ENCODE results near the gene BDNF.

BDNF gene

GRCh38 chr11:27707676-27708075, 7.4 kb upstream of the BDNF start:
- in situ Hi-C loops (cut with MboI; ENCODE audit: low sequenced_read_pairs): no loop called here

DNA sequence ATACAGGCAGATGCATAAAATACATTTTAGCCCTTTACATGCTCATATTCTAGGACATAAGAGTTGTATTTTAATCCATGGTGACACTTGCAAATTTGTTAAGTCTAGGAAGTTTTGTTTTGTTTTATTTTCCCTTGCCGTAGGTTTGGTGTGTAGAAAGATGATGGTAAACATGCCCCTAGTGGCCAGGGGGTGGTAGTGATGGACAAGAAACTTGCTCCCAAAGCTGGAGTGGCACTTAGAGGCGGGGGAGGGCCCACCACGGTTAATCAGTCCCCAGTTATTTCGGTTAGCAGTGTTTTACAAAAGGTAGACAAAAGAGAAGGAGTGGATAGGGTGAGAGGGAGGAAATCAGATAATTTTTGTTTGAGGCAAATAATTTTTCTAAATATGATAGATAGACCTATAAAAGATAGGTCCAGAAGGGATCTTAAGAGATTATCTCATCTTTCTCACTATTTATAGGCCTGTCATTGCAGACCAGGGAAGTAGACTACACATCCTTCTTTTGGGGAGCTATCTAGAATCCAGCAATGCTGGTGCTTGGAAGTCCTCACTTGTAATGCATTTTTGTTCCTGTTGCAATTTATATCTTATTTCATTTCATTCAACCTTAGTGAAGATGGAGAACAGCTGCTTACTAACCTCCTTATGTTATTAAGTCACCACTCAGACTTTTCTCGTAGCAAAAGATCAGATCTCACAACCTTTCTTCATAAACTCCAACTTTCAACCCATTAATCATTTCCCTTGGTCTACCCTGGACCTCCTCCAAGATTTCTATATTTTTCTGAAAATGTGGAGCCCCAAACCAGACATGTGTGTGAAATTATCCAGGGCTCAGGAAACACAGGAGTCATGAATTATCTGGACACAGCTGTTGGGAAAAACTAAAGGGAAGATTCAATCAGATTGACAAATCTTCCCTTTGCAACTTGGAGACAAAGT, 5.9 kb upstream of the BDNF start:
- in situ Hi-C loops (cut with MboI; ENCODE audit: low sequenced_read_pairs): no loop called here

DNA sequence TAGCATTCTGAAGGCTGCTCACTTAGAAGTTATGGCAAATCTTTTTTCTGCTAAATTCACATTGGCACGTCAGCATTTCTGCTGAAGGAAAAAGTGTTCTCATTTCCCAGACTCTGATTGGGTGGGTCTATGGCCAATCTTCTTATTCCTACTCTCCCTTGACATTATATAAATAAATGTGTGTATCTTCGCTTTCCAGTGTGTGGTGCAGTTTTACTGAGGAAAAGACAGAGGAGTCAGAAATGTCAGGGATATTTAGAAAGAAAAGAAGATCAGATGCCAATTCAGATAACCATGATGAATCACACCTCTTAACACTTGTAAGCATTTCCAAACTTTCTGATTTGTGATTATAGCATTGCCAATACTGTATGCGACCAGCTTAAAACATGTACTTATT, 3.2 kb upstream of the BDNF start:
- in situ Hi-C loops (cut with MboI; ENCODE audit: low sequenced_read_pairs): no loop called here

DNA sequence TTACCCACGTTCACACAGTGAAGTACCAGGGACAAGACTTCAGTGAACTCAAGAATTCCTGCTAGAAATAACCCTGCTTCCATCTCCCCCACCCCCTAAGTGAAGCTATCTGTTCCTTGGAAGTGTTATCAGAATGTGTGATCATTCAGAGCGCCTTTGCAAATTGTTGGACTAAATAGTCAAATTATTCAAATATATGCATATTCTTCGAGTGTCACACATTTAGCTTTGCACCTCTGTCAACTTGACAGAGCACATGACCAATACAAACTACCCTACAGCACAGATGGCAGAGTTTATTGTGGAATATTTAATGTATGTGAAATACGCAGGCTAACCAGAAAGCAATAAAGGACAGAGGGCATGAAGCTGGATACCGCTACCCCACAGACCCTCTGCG, 2.6 kb upstream of the BDNF start:
- in situ Hi-C loops (cut with MboI; ENCODE audit: low sequenced_read_pairs): no loop called here

- in situ Hi-C loops (cut with MboI; ENCODE audit: low sequenced_read_pairs): no loop called here
Observed at GRCh38 chr11:27701355-27702105, 1.3 kb upstream of the BDNF start.

- in situ Hi-C loops (cut with MboI; ENCODE audit: low sequenced_read_pairs): no loop called here
Observed at GRCh38 chr11:27699926-27700350, 317 bp downstream of the BDNF start.

- in situ Hi-C loops (cut with MboI; ENCODE audit: low sequenced_read_pairs): no loop called here
Observed at GRCh38 chr11:27699242-27699925, 871 bp downstream of the BDNF start.

DNA sequence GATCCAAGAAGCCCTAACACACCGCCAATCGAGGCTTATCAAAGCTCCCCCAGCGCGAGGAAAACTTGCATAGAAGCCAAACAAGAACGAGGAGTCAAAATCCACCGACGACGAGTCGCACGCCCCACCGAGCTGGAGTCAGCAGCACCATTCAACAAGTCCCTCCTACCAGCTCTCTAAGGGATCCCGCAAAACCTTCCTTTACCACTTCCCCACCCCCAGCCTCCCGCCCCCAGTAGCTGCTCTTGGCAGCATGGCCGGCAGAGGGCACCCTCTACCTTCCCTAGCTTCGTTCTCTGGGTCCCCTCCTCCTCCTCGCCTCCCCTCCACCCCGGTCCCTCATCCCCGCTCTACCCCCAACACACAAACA, 1.4 kb downstream of the BDNF start:
- in situ Hi-C loops (cut with MboI; ENCODE audit: low sequenced_read_pairs): no loop called here

- in situ Hi-C loops (cut with MboI; ENCODE audit: low sequenced_read_pairs): no loop called here
Observed at GRCh38 chr11:27697679-27698275, 2.5 kb downstream of the BDNF start.

- in situ Hi-C loops (cut with MboI; ENCODE audit: low sequenced_read_pairs): no loop called here
Observed at GRCh38 chr11:27696961-27697360, 3.3 kb downstream of the BDNF start.

GRCh38 chr11:27696115-27696514, 4.1 kb downstream of the BDNF start:
- in situ Hi-C loops (cut with MboI; ENCODE audit: low sequenced_read_pairs): no loop called here

DNA sequence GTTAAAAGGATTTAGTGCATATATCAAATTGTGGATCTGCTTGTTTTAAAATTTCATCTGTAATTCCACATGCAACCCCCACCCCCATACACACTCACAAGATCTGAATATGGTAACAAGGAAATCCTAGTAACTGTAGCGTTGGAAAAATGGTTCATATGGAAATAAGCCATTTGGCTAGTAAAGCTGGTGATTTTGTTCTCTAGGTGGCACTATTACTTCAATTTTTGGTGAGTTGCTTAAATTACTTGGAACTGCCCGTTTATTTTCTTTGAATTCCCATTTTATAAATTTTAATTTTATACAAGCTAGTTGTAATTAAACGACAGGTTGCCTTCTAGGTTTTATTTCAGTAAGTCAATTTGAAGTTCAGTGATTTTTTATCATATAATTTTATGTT, 5.3 kb downstream of the BDNF start:
- in situ Hi-C loops (cut with MboI; ENCODE audit: low sequenced_read_pairs): no loop called here

DNA sequence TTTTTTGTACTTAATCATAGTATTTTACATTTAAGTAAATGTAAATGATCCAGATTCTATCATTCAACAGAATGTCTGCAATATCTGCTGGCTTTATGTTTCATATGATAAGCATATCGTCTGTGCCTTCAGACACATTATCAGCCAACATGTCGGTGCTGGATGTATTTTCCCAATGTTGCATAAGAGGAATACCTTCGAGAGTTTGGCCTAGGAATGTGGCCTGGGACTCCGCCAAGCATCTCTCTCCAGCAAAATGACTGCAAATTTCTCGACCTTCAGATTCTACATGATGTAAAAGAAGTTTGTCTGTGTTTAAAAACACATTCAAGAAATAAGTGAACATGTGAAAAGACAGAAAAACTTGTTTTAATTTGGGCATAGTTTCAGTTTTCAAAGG, 6.9 kb downstream of the BDNF start:
- in situ Hi-C loops (cut with MboI; ENCODE audit: low sequenced_read_pairs): no loop called here

DNA sequence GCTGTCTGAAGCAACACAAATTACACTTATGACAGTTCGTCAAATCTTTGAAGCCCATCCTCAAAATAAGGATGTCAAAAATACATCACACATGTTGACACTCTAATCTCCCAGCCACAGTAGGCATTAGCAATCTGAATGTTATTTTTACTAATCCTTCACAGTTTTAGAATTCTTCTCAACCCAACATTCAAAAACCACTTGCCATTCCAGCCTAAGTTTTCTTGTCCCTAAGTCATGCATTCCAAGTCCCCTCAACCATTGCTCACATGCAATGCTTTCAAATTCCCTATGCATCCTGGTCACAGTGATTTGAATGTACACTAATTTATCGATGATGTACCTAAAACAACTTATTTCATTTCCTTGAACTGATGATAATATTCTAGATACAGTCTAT, 7.5 kb downstream of the BDNF start:
- in situ Hi-C loops (cut with MboI; ENCODE audit: low sequenced_read_pairs): no loop called here

DNA sequence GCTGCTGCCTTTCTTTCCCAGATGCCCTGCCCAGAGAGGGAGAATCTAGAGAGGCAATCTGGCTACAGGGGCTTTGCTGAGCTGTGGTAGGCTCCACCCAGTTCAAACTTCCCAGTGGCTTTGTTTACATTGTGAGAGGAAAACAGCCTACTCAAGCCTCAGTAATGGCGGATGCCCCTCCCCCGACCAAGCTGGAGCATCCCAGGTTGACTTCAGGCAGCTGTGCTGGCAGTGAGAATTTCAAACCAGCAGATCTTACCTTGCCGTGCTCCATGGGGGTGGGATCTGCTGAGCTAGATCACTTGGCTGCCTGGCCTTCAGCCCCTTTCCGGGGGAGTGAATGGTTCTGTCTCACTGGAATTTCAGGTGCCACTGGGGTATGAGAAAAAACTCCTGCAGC, 12.2 kb downstream of the BDNF start:
- in situ Hi-C loops (cut with MboI; ENCODE audit: low sequenced_read_pairs): no loop called here

DNA sequence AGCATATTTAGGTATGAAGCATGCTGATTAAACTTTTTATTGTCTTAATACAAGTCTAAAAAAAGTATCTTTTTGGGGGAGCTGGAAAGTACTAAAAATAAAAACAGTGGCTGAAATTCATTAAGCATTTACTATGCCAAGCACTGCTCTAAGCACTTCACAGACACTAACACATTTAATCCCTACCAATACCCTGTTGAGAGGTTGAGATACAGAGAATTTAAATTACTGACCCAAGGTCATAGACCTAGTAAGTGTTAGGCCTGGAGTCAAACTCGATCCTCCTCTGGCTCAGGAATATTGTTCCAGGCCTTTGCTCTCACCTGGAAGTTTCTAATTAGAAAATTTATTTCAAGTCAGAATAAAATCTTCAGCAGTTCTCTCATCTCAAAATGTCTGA, 18.6 kb downstream of the BDNF start:
- in situ Hi-C loops (cut with MboI; ENCODE audit: low sequenced_read_pairs): no loop called here

DNA sequence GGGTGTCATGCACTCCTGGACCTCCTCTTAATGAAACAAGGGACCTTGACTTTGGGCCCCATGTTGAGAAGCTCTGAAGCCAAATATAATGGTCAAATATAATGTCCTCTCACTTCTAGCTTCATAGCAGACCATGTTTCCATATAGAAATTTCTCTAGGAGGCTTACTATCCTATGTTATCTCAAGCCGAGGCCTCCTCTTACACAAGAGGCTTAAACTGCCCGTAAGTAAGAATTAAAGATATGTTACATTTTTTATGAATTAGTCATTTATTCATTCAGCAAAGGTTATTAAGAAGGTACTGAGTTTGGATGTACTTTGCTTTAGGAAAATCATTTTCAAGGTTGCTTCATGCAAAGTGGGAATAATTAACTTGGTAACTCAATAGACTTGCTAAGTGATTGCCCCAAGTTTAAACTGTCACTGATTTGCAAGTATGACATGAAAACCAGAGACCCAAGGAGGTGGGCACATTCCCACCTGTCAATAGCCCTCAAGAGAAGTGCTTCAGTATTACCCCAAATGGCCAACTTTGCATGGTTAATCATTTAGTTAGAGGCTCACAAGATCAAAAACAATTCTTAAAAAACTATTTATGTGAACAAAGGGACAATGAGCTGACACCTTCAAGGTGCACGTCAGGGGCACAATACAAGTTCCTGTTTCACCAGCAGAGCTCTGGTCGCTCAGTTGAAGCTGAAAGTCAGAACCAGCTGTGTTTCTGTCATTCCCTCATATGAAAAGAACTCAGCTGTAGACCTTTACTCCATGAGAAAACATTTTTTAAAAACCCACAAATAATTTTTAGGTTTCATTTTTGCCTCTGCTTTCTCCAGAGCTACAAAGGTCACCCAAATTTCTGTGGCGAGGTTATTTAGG, 20.9 kb downstream of the BDNF start:
- in situ Hi-C loops (cut with MboI; ENCODE audit: low sequenced_read_pairs): no loop called here

DNA sequence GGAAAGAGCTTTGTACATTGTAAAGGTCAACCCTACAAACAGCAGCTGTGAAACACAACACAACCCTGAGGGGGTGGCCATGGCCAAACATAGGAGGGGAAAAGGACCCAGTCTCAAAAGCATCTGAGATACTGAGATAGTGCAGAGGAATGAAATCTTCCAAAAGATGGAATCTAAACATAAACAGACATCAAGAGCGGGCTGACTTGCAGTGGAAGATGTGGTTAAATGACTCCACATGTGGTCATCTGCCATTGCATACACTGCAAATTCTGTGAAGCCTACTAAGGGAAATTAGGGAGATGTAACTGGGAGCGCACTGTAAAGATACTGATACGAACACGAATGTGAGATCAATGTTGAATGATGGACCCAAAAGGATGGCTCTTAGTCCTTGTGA, 22.0 kb downstream of the BDNF start:
- in situ Hi-C loops (cut with MboI; ENCODE audit: low sequenced_read_pairs): no loop called here

DNA sequence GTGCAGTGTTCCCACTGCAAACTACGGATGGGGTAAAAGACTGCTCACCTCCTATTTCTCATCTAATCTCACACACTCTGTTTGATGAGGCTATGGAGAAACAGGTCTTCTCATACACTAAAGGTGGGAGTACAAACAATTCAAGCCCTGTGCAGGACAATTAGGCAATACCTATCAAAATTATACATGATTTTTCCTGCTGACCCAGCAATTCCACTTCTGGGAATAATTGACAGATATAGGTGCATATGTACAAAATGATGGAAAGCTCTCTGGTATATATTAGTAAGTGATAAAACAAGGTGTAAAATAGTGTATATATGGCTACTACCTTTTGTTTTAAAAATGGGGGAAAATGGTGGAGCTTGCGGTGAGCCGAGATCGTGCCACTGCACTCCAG, 23.1 kb downstream of the BDNF start:
- in situ Hi-C loops (cut with MboI; ENCODE audit: low sequenced_read_pairs): no loop called here

DNA sequence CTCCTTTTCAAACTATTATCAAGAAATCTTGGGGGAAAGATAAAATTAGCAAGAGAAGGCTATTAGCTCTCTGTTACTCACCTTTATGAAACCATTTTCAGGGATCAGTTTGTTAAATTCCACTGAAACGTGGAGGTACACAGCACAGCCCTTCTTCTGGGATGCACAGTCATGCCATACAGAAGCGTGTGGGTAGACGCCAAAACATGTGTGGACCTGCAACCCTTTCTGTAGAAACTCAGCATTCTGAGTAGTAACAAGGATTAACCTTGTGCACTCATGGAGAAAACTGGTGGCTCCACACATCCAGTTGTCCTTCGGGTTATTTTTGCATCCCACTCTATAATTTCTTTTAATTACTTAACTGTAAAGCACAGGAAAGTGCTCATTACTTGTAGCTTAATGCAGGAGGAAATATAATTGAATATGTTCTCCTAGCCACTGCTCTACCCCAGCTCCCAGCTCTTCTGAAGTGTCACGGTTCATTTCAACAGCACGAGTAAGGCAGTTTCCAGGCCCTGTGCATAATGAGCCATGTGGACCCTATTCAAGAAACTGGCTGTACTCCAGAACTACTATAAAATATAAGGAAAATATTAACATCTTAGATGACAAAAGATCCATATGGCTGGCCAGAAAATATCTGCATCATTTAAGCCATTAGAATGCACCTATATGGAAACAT, 26.1 kb downstream of the BDNF start:
- in situ Hi-C loops (cut with MboI; ENCODE audit: low sequenced_read_pairs): no loop called here
